Transverse colon (tissue), 3 donors: Measurements from ENCODE around the gene IL6.
"Not testable (repeated sequence)": the region's sequence is repeated elsewhere in the genome, so short reads cannot be mapped to it uniquely, and the experiment has no call there.

ENCODE experiments used
- POLR2A ChIP-seq: fragments of 450-650 bp; IDR thresholded peaks from one replicate; pipeline ENCODE4 v1.6.1; 2016; ENCODE audit warnings: antibody characterized with exemption, mild to moderate bottlenecking, moderate library complexity
- POLR2AphosphoS5 ChIP-seq, 3 donors: sonication (generic); formaldehyde crosslinking; IDR thresholded peaks; one replicate each; pipeline ENCODE4 v1.6.1; 2016; ENCODE audit warnings: antibody characterized with exemption in 3 of 3

DNA sequence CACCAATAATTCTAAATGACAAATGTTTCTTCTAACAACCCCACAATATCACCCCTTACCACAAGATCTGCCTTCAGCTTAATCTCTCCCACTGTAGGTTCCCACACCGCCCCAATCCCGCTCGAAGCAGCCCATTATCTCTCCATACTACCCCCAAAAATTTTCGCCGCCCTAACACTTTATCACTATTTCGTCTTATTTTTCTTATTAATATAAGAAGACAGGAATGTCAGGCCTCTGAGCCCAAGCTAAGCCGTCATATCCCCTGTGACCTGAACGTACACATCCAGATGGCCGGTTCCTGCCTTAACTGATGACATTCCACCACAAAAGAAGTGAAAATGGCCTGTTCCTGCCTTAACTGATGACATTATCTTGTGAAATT, 18.3 kb upstream of the IL6 start:
- TF ChIP-seq POLR2A; POLR2AphosphoS5 (IDR thresholded peaks at IDR 0.05): not testable (repeated sequence)
